ENCODE measurements around the gene RSF1.

DNA sequence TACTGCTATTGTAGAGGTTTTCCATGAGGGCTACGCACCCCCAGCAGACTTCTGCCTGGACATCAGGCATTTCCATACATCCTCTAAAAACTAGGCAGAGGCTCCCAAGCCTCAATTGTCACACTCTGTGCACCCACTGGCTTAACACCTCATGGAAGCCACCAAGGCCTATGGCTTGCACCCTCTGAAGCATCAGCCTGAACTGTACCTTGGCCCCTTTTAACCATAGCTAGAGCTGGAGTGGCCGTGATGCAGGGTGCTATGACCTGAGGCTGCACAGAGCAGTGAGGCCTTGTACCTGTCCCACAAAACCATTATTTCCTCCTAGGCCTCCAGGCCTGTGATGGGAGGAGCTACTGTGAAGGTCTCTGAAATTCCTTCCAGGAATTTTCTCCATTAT is 34.3 kb upstream of the RSF1 start:
- TF ChIP-seq CTCF (IDR thresholded peaks at IDR 0.05; ENCODE audit: low read depth, low read length, missing input control): no peak
- TF ChIP-seq GABPA (IDR thresholded peaks at IDR 0.05 in 1 of 2, conservative IDR thresholded peaks at IDR 0.05 in 1 of 2): no peak
- TF ChIP-seq TAF1 (conservative IDR thresholded peaks at IDR 0.05): no peak
- no peak for TF ChIP-seq SP1 (IDR thresholded peaks at IDR 0.05)
- no peak for TF ChIP-seq JUND (IDR thresholded peaks at IDR 0.05)
- TF ChIP-seq RAD21 (IDR thresholded peaks at IDR 0.05): no peak
- TF ChIP-seq, protein P1, sequence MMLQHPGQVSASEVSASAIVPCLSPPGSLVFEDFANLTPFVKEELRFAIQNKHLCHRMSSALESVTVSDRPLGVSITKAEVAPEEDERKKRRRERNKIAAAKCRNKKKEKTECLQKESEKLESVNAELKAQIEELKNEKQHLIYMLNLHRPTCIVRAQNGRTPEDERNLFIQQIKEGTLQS (IDR thresholded peaks at IDR 0.05): no peak
- no peak for TF ChIP-seq MAX (IDR thresholded peaks at IDR 0.05)
